H1 (cell line): Measurements from ENCODE around the gene CCDC33. TPM values are rescaled to one million over a fixed set of nuclear protein-coding genes. Genes with fewer than 3 reads are reported as not detected.

Experiments used
- CTCF ChIA-PET: fragments of 300-600 bp; sonication (Branson Sonifier 250); formaldehyde crosslinking; loops from one replicate; lab custom pipeline; 2021; ENCODE audit not compliant: partially characterized antibody; lab: Charles Lee
- POLR2A ChIA-PET: fragments of 300-600 bp; sonication (Branson Sonifier 250); formaldehyde crosslinking; loops from one replicate; lab custom pipeline; 2021; ENCODE audit warnings: inconsistent platforms; ENCODE audit not compliant: partially characterized antibody; lab: Charles Lee
- DNase-seq, 2 experiments: peaks; one replicate each; pipeline versions ENCODE4 v3.0.0 to v3.0.0-alpha.2; 2010 to 2022; ENCODE audit warnings: low spot score in 2 of 2, low read depth in 1 of 2, mixed read lengths in 1 of 2
- FAIRE-seq: peaks from 2 replicates; lab custom pipeline; 2011; peaks lifted over from hg19 to GRCh38; lab: Jason Lieb, UNC
- H2AFZ ChIP-seq: 2 replicates; pipeline ENCODE4 v1.8.1; 2012; ENCODE audit warnings: low read length, inconsistent platforms
- H2AK5ac ChIP-seq: 2 replicates; pipeline ENCODE4 v1.6.1; 2013; ENCODE audit warnings: low read depth, low read length
- H2BK120ac ChIP-seq: replicated peaks from 2 replicates; pipeline ENCODE3; 2013; ENCODE audit warnings: low read depth, low read length, inconsistent platforms
- H2BK12ac ChIP-seq: 2 replicates; pipeline ENCODE4 v1.6.1; 2013; ENCODE audit warnings: low read depth, low read length
- H2BK15ac ChIP-seq: 2 replicates; pipeline ENCODE4 v1.6.1; 2013; ENCODE audit warnings: low read length
- H2BK20ac ChIP-seq: 2 replicates; pipeline ENCODE4 v1.6.1; 2013; ENCODE audit warnings: low read length
- H2BK5ac ChIP-seq: 2 replicates; pipeline ENCODE4 v1.6.1; 2013; ENCODE audit warnings: low read depth, low read length
- H3K14ac ChIP-seq: 2 replicates; pipeline ENCODE4 v1.6.1; 2013; ENCODE audit warnings: inconsistent platforms; ENCODE audit not compliant: insufficient read length
- H3K18ac ChIP-seq: 2 replicates; pipeline ENCODE4 v1.6.1; 2013; ENCODE audit warnings: low read length; ENCODE audit errors: extremely low read depth
- H3K23ac ChIP-seq: 2 replicates; pipeline ENCODE4 v1.6.1; 2013; ENCODE audit warnings: inconsistent platforms; ENCODE audit not compliant: insufficient read length
- H3K23me2 ChIP-seq: 2 replicates; pipeline ENCODE4 v1.6.1; 2013; ENCODE audit warnings: low read depth, low read length
- H3K27ac ChIP-seq: 2 replicates; pipeline ENCODE4 v1.6.1; 2011; ENCODE audit warnings: low read depth, low read length, inconsistent platforms
- H3K27me3 ChIP-seq, 4 experiments: replicated peaks in 1 of 4; 1 replicate in 1 of 4; 2 replicates in 3 of 4; pipeline versions ENCODE4 v1.6.1 to v1.8.1; 2011 to 2013; ENCODE audit warnings: low read length in 3 of 4, mild to moderate bottlenecking in 3 of 4, inconsistent platforms in 2 of 4, mixed read lengths in 2 of 4, moderate library complexity in 1 of 4; ENCODE audit not compliant: control insufficient read depth in 3 of 4, insufficient read depth in 3 of 4; ENCODE audit errors: extremely low read depth in 1 of 4
- H3K36me3 ChIP-seq, 4 experiments: 2 replicates each; pipeline versions ENCODE4 v1.6.1 to v1.8.1; 2011 to 2013; ENCODE audit warnings: mild to moderate bottlenecking in 4 of 4, low read length in 3 of 4, moderate library complexity in 2 of 4, control low read depth in 1 of 4, inconsistent platforms in 1 of 4; ENCODE audit not compliant: insufficient read depth in 4 of 4, control insufficient read depth in 2 of 4
- H3K4ac ChIP-seq: replicated peaks from 2 replicates; pipeline ENCODE3; 2013; ENCODE audit warnings: low read length, low read depth, mixed read lengths, inconsistent platforms; ENCODE audit not compliant: insufficient read length
- H3K4me1 ChIP-seq, 4 experiments: replicated peaks in 1 of 4; 1 replicate in 1 of 4; 2 replicates in 3 of 4; pipeline versions ENCODE4 v1.6.1 to v1.8.1; 2011 to 2013; ENCODE audit warnings: low read length in 3 of 4, inconsistent platforms in 2 of 4, mixed read lengths in 1 of 4; ENCODE audit not compliant: insufficient read depth in 4 of 4, control insufficient read depth in 3 of 4
- H3K4me2 ChIP-seq, 2 experiments: 2 replicates each; pipeline versions ENCODE4 v1.6.1 to v1.8.1; 2011 to 2013; ENCODE audit warnings: low read depth in 2 of 2, low read length in 2 of 2, control low read depth in 1 of 2, inconsistent platforms in 1 of 2, mild to moderate bottlenecking in 1 of 2; ENCODE audit not compliant: insufficient read depth in 1 of 2
- H3K4me3 ChIP-seq, 4 experiments: fragments of 200-600, 300-600 bp in 1 of 4; sonication (generic), shearing (Covaris generic), sonication (Bioruptor Twin) in 1 of 4; 2 replicates each; pipeline versions ENCODE4 v1.5.1 to v1.8.1; 2011 to 2016; ENCODE audit warnings: low read length in 4 of 4, low read depth in 3 of 4, control low read depth in 2 of 4, inconsistent platforms in 2 of 4, mild to moderate bottlenecking in 2 of 4, mixed read lengths in 1 of 4, moderate library complexity in 1 of 4; ENCODE audit not compliant: insufficient read depth in 2 of 4; ENCODE audit errors: extremely low read depth in 1 of 4
- H3K56ac ChIP-seq: replicated peaks from 2 replicates; pipeline ENCODE3; 2013; ENCODE audit warnings: low read depth, mild to moderate bottlenecking, mixed read lengths, low read length, inconsistent platforms; ENCODE audit not compliant: insufficient read length
- H3K79me1 ChIP-seq: 2 replicates; pipeline ENCODE4 v1.6.1; 2013; ENCODE audit warnings: low read depth, low read length, control low read depth
- H3K79me2 ChIP-seq, 2 experiments: 2 replicates each; pipeline versions ENCODE4 v1.6.1 to v1.8.1; 2012 to 2013; ENCODE audit warnings: low read length in 2 of 2, mild to moderate bottlenecking in 2 of 2, inconsistent platforms in 1 of 2; ENCODE audit not compliant: insufficient read depth in 2 of 2, control insufficient read depth in 1 of 2
- H3K9ac ChIP-seq, 4 experiments: replicated peaks in 1 of 4; 1 replicate in 1 of 4; 2 replicates in 3 of 4; pipeline versions ENCODE4 v1.6.1 to v1.8.1; 2011 to 2013; ENCODE audit warnings: low read depth in 3 of 4, low read length in 3 of 4, control low read depth in 2 of 4, mild to moderate bottlenecking in 2 of 4, moderate library complexity in 2 of 4, inconsistent platforms in 1 of 4; ENCODE audit errors: extremely low read depth in 1 of 4
- H3K9me3 ChIP-seq, 2 experiments: 2 replicates each; pipeline versions ENCODE4 v1.6.1 to v1.8.1; 2012 to 2013; ENCODE audit warnings: mild to moderate bottlenecking in 2 of 2, moderate library complexity in 2 of 2, control low read depth in 1 of 2, inconsistent platforms in 1 of 2, low read depth in 1 of 2, low read length in 1 of 2, mixed read lengths in 1 of 2; ENCODE audit not compliant: insufficient read depth in 2 of 2
- H4K20me1 ChIP-seq, 2 experiments: replicated peaks in 1 of 2; 2 replicates each; pipeline versions ENCODE3 to v1.8.1; 2011 to 2013; ENCODE audit warnings: inconsistent platforms in 2 of 2, low read length in 2 of 2, mild to moderate bottlenecking in 1 of 2; ENCODE audit not compliant: insufficient read depth in 2 of 2, control insufficient read depth in 1 of 2
- H4K5ac ChIP-seq: 2 replicates; pipeline ENCODE4 v1.6.1; 2013; ENCODE audit warnings: low read length, low read depth, mixed read lengths, inconsistent platforms; ENCODE audit not compliant: insufficient read length
- H4K8ac ChIP-seq: 2 replicates; pipeline ENCODE4 v1.8.0; 2013; ENCODE audit warnings: mild to moderate bottlenecking, moderate library complexity, low read length, inconsistent platforms; ENCODE audit not compliant: insufficient read depth; ENCODE audit errors: extremely low read depth
- H4K91ac ChIP-seq: replicated peaks from 2 replicates; pipeline ENCODE3; 2013; ENCODE audit warnings: low read length, mixed read lengths, inconsistent platforms; ENCODE audit not compliant: insufficient read length
- BRCA1 ChIP-seq: IDR thresholded peaks from 2 replicates; pipeline ENCODE4 v1.6.1; 2012; ENCODE audit warnings: low read depth, low read length, improper control_type of control experiment
- FOSL1 ChIP-seq: IDR thresholded peaks from 2 replicates; pipeline ENCODE4 v1.6.1; 2011; ENCODE audit warnings: mild to moderate bottlenecking, low read depth, low read length, moderate library complexity; ENCODE audit not compliant: insufficient read depth
- PHF8 ChIP-seq: fragments of 200-600 bp; sonication (generic); conservative IDR thresholded peaks from 2 replicates; pipeline ENCODE4 v1.7.1; 2012; ENCODE audit warnings: low read depth, mild to moderate bottlenecking, inconsistent platforms, low read length, moderate library complexity
- RBBP5 ChIP-seq: IDR thresholded peaks from 2 replicates; pipeline ENCODE4 v1.7.1; 2012; ENCODE audit warnings: low read depth, mild to moderate bottlenecking, inconsistent platforms, low read length, moderate library complexity, borderline replicate concordance
- SIX5 ChIP-seq: IDR thresholded peaks from 2 replicates; pipeline ENCODE4 v1.6.1; 2011; ENCODE audit warnings: mild to moderate bottlenecking, low read depth, low read length
- SP4 ChIP-seq: IDR thresholded peaks from 2 replicates; pipeline ENCODE4 v1.6.1; 2012; ENCODE audit warnings: low read length, inconsistent platforms
- USF2 ChIP-seq: IDR thresholded peaks from 2 replicates; pipeline ENCODE4 v1.6.1; 2011; ENCODE audit warnings: low read length, improper control_type of control experiment
- ZNF274 ChIP-seq: IDR thresholded peaks from 2 replicates; pipeline ENCODE4 v1.7.0; 2012; ENCODE audit warnings: low read length, borderline replicate concordance; ENCODE audit errors: extremely low read depth
- polyA plus RNA-seq, 7 experiments: library from polyadenylated mRNA; depleted of rRNA in 3 of 7; stranded (reverse) in 5 of 7; unstranded in 2 of 7; fragments of >200 nt in 5 of 7; fragments of 200-250 nt in 2 of 7; gene quantifications; 1 replicate in 5 of 7; 2 replicates in 1 of 7; 4 replicates in 1 of 7; pipeline versions ENCODE4 v1.2.1 to v1.2.3, GENCODE V29; 2011 to 2013; ENCODE audit warnings: missing spikeins in 2 of 7, mixed read lengths in 2 of 7
- total RNA-seq: library from RNA; stranded (reverse); fragmentation: NEBNext Ultra II Directional; extraction: Animal tissue kit (Norgen Biotek cat#: 25700); gene quantifications from 2 replicates; pipeline ENCODE4 v1.2.1, GENCODE V29; 2021

Gene CCDC33
- total and polyA plus RNA-seq, 2 of the 8 experiments (the other 6 are each of a cell fraction or from before 2014, with no cell fraction given) = 2.0 to 2.7 TPM

GRCh38 chr15:74289671-74290070, 53.5 kb downstream of the CCDC33 start:
- ChIA-PET CTCF (interaction anchor here (0.8 to 5.6 kb wide), 15 partner anchors 8 to 254 kb away, joined by 3 to 40 read pairs (median 4); partner anchors contain the start of gene STRA6), POLR2A (interaction anchor here (1.0 to 2.0 kb wide), 3 partner anchors 14 to 113 kb away, joined by 3 to 5 read pairs (median 4); no protein-coding TSS in a partner anchor)
- Histone ChIP-seq H3K79me1 (no peaks in the 10 kb centered on the region), H2BK12ac (no peak overlapping the region), H3K23me2 (peaks cover 2% of the 10 kb centered on the region; the same call in 1 of the 2 replicates), H4K8ac (no peak overlapping the region), H4K5ac (no peak overlapping the region), H3K9me3 (no peaks in the 10 kb centered on the region), H2BK20ac (no peak overlapping the region), H2BK15ac (no peak overlapping the region), H3K18ac (no peak overlapping the region), H2BK5ac (no peak overlapping the region), H3K4me2 (no peak overlapping the region), H3K56ac (no peak overlapping the region), H2BK120ac (no peak overlapping the region), H3K4me1 (peaks cover 3 to 12% (median 4%) of the 10 kb centered on the region in 4 experiments; a peak in 5 of 7 replicates), H3K9ac (no peak overlapping the region), H3K23ac (no peak overlapping the region), H3K4me3 (no peak overlapping the region), H3K27ac (no peak overlapping the region), H2AK5ac (no peak overlapping the region), H2AFZ (no peak overlapping the region), H3K14ac (no peak overlapping the region), H4K20me1 (peaks cover 0 to 4% of the 10 kb centered on the region in 2 experiments), H3K79me2 (no peaks in the 10 kb centered on the region), H3K4ac (no peak overlapping the region), H3K27me3 (peaks cover 0 to 11% (median 6%) of the 10 kb centered on the region in 4 experiments; a peak in 6 of 7 replicates), H4K91ac (no peak overlapping the region), H3K36me3 (no peaks in the 10 kb centered on the region)
- DNase-seq (no peak), FAIRE-seq (no peak)
- TF ChIP-seq FOSL1 (no peak), ZNF274 (no peak), SIX5 (no peak), USF2 (no peak), SP4 (no peak), BRCA1 (no peak), RBBP5 (no peak), PHF8 (no peak)
